ENCODE results near the gene ASCL2. TPM values are rescaled to one million over a fixed set of nuclear protein-coding genes. Genes with fewer than 3 reads are reported as not detected.

Gene ASCL2
- total RNA-seq (2022; extraction: Qiagen RNA extraction; ENCODE audit: low read depth): 0.07 TPM in 1 of 5 replicates, not detected in the others

DNA sequence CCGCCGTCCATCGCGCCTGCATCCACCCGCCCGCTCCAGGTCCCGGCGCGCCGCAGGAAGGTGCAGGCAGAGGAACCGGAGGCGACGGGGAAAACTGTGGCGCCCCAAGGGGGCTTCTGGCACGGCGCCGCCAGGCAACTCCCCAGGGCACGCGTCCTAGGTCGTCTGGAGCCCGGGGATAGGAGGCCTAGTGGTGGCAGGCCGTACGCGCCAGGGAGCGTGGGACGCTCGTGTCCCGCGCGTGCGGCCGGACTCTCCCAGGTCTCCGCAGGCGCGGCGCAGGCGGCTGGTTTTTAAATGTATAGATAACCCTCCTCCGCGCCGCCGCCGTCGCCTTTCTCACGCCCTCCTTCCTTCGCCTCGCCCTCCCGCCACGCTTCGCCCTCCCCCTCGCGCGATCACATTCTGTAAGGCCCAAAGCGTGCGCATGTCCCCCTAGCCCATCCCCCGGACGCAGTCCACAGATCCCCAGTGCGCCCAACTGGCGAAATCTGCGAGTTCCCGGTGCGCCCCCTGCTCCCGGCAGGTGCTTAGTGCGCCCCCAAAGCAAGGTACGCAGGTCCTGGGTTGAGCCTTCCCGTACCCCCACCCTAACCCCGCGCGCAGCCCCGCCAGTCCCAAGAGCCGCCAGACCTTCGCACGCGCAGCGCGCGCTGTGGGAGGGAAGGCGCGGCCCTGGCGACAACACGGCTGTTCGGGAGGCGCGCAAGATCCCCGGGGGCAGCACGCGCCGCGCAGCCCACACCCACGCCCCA lies at the start of gene ASCL2:
TSS of gene ASCL2 (minus strand) at position 267 of the 755 bp plus-strand sequence. CDS start at position 11, 256 bp downstream.

GRCh38 chr11:2301631-2302305 lies 31.4 kb upstream of the ASCL2 start, which contains the start of the genes C11orf21 and TSPAN32:
TSS of gene C11orf21 (minus strand) at chr11:2301918. CDS start at chr11:2301808, 110 bp downstream.
TSS of gene TSPAN32 (plus strand) at chr11:2302013. CDS start at chr11:2302150, 137 bp downstream.

Other genes starting within 250 kb of the ASCL2 start
- 2.3 to 3.5 TPM (median 3.1 TPM) in 5 replicates for gene IGF2, start 131.2 kb downstream of the ASCL2 start, total RNA-seq (2022; extraction: Qiagen RNA extraction; ENCODE audit: low read depth)
- not detected in 5 replicates for gene INS, start 109.4 kb downstream of the ASCL2 start, total RNA-seq (2022; extraction: Qiagen RNA extraction; ENCODE audit: low read depth)
- not detected in 5 replicates for gene TH, start 98.8 kb downstream of the ASCL2 start, total RNA-seq (2022; extraction: Qiagen RNA extraction; ENCODE audit: low read depth)
- not detected in 5 replicates for gene C11orf21, start 31.3 kb upstream of the ASCL2 start, total RNA-seq (2022; extraction: Qiagen RNA extraction; ENCODE audit: low read depth)
- gene TSPAN32, start 31.4 kb upstream of the ASCL2 start, total RNA-seq (2022; extraction: Qiagen RNA extraction; ENCODE audit: low read depth): not detected in 5 replicates
- 294 to 435 TPM (median 394 TPM) in 5 replicates for gene CD81, start 106.7 kb upstream of the ASCL2 start, total RNA-seq (2022; extraction: Qiagen RNA extraction; ENCODE audit: low read depth)
- gene TSSC4, start 130.2 kb upstream of the ASCL2 start, total RNA-seq (2022; extraction: Qiagen RNA extraction; ENCODE audit: low read depth): 46.7 to 79.0 TPM (median 67.0 TPM) in 5 replicates
- gene TRPM5, start 173.9 kb upstream of the ASCL2 start, total RNA-seq (2022; extraction: Qiagen RNA extraction; ENCODE audit: low read depth): not detected in 5 replicates
- gene KCNQ1, start 174.4 kb upstream of the ASCL2 start, total RNA-seq (2022; extraction: Qiagen RNA extraction; ENCODE audit: low read depth): 0.31 to 0.81 TPM (median 0.43 TPM) in 5 replicates